Nephron (organoid): ENCODE measurements around the gene LCP1.
A peak's percentile ranks its signal among the peaks of the same experiment; 100 is the strongest.
"Not testable (repeated sequence)": the region's sequence is repeated elsewhere in the genome, so short reads cannot be mapped to it uniquely, and the experiment has no call there.

Experiments used
- H3K27ac Mint-ChIP-seq, 3 experiments: 2 replicates each; pipeline ENCODE4 v1.8.0; 2020; ENCODE audit warnings: mixed read lengths in 3 of 3, mild to moderate bottlenecking in 2 of 3, moderate library complexity in 1 of 3
- H3K27me3 Mint-ChIP-seq: 2 replicates; pipeline ENCODE4 v1.8.0; 2021; ENCODE audit warnings: low read depth, mild to moderate bottlenecking, moderate library complexity, mixed read lengths
- H3K36me3 Mint-ChIP-seq: 2 replicates; pipeline ENCODE4 v1.8.0; 2020; ENCODE audit warnings: low read depth, mixed read lengths
- H3K4me1 Mint-ChIP-seq: 2 replicates; pipeline ENCODE4 v1.8.0; 2020; ENCODE audit warnings: mixed read lengths
- H3K4me3 Mint-ChIP-seq, 3 experiments: 2 replicates each; pipeline ENCODE4 v1.8.0; 2020; ENCODE audit warnings: mild to moderate bottlenecking in 3 of 3, mixed read lengths in 3 of 3, moderate library complexity in 2 of 3
- H3K9me3 Mint-ChIP-seq: 2 replicates; pipeline ENCODE4 v1.8.0; 2020; ENCODE audit warnings: mixed read lengths
- TF ChIP-seq, protein P1 (sequence below), 3 experiments: fragments of 200-600 bp; sonication (generic); IDR thresholded peaks; one replicate each; pipeline ENCODE4 v1.5.0; 2021; ENCODE audit warnings: antibody characterized with exemption in 3 of 3; ENCODE audit not compliant: unreplicated experiment in 3 of 3

LCP1 gene

DNA sequence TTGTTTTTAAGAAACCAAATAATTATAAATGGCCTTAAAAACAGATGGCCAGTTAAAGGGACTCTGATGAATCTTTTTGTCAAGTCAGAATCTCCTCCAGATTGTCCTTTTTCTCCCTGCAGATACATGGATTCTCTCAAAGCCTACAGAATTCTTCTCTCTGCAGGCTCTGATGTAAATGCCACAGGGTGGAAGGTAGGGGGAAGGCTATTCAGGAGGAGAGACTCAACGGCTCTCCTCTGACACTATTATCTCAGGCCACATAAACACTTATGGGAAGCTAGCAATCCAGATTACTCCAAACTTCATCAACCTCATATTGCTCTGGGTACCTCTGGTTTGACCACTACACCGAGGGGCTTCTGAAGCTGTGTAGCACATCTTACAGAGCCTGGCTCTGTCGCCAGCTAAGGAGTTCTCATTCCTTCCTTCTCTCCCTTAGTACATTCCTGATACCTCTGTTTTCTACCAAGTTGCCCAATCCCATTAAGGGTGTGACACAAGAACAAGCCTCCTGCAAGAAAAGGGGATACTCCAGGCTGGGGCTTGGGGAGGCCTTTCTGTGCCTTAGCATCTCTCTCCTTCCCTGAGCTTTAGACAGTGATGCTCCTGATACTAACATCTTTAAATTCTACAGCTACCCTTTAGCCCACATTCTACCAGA, 14.9 kb downstream of the LCP1 start:
- peak overlapping the region in 1 of 3 experiments; percentile 77 for H3K27ac Mint-ChIP-seq
- TF ChIP-seq, protein P1, sequence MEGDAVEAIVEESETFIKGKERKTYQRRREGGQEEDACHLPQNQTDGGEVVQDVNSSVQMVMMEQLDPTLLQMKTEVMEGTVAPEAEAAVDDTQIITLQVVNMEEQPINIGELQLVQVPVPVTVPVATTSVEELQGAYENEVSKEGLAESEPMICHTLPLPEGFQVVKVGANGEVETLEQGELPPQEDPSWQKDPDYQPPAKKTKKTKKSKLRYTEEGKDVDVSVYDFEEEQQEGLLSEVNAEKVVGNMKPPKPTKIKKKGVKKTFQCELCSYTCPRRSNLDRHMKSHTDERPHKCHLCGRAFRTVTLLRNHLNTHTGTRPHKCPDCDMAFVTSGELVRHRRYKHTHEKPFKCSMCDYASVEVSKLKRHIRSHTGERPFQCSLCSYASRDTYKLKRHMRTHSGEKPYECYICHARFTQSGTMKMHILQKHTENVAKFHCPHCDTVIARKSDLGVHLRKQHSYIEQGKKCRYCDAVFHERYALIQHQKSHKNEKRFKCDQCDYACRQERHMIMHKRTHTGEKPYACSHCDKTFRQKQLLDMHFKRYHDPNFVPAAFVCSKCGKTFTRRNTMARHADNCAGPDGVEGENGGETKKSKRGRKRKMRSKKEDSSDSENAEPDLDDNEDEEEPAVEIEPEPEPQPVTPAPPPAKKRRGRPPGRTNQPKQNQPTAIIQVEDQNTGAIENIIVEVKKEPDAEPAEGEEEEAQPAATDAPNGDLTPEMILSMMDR (IDR thresholded peaks at IDR 0.05; ENCODE audit: unreplicated experiment in 3 of 3) = no peak
- H3K4me3 Mint-ChIP-seq = peak overlapping the region in 1 of 3 experiments; percentile 3
- H3K36me3 Mint-ChIP-seq = no peaks in the 10 kb centered on the region
- H3K27me3 Mint-ChIP-seq = no peaks in the 10 kb centered on the region
- no peaks in the 10 kb centered on the region for H3K9me3 Mint-ChIP-seq
- peaks cover 19% of the 10 kb centered on the region for H3K4me1 Mint-ChIP-seq

DNA sequence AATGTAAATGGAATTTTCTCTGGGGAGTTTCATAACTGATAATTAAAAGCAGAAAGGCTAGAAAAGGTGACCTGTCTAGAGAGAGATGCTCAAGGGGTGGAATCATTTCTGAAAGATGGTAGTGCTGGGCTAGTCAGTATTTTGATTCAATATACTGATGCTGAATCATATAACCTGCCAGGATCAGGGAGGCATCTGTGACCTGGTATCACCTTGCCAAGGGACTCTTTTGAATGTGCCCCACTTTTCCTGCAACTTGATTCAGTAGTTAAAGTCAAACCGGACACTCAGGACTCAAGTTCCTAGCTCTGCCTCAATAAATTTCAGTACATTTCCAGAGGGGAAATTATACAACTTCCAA, 15.8 kb downstream of the LCP1 start:
- Mint-ChIP-seq H3K36me3 (no peaks in the 10 kb centered on the region), H3K4me3 (peak overlapping the region in 1 of 3 experiments; percentile 20), H3K4me1 (peaks cover 19% of the 10 kb centered on the region), H3K27me3 (no peaks in the 10 kb centered on the region), H3K9me3 (peaks cover 4% of the 10 kb centered on the region), H3K27ac (peak overlapping the region in 1 of 3 experiments; percentile 77)
- TF ChIP-seq, protein P1 (IDR thresholded peaks at IDR 0.05; ENCODE audit: unreplicated experiment in 3 of 3) = no peak

DNA sequence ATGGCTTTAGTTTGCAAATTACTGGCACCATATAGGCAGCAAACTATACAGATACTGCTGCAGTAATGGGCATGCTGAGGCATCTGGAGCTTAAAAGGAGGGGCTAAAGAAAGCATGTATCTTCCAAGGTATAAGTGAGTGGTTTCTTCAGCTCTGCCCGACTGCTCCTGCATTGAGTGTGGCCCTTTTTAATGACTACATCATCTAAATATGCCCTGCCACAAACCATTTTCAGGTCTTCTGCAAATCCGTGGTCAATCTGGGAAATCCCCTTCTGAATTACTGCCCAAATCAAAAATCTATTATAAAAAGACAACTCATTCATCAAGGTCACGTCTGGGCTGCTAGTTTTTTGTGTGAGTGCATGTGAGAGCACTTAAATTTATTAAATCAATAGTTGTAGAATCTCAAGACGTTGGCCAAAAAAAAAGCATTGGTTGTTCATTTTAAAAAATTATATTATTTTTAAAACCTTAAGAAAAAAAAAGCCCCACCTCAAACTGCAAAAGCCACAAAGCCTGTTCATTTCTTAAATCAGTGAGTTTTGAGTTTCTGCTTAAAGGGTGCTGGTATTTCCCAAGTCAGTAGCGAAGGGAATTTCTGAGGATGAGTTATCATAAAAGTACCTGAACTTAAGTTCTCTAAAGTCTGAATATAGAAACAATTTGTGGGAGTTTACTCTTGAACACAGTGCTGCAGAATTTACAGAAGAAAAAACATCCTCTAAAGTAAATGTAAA, 16.3 kb downstream of the LCP1 start:
- H3K27ac Mint-ChIP-seq = peak overlapping the region in 1 of 3 experiments; percentile 77

DNA sequence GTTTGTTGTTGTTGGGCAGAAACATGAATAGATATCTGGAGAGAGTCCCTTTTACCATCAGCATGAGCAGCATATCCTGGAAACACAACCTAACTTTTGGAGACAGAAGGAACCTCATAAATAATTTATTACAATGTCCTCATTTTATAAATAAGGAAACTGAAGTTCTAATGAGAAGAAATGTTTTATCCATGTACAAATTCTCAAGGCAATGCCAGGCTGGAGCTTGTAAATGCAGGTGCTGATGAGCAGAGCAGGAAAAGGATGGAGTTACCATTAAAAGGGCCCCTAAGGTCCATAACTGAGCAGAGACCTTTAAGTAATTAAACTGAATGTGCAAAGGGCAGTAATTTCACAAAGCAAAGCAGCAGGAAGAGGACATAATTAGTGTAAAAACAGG, 17.3 kb downstream of the LCP1 start:
- Mint-ChIP-seq H3K36me3 (no peaks in the 10 kb centered on the region), H3K4me3 (peak overlapping the region in 1 of 3 experiments; percentile 29), H3K4me1 (peaks cover 24% of the 10 kb centered on the region), H3K27ac (peak overlapping the region in 1 of 3 experiments; percentile 21), H3K9me3 (peaks cover 4% of the 10 kb centered on the region), H3K27me3 (no peaks in the 10 kb centered on the region)
- TF ChIP-seq, protein P1 (IDR thresholded peaks at IDR 0.05; ENCODE audit: unreplicated experiment in 3 of 3) = no peak

More for the DNA sequence above, 16.3 kb downstream of the LCP1 start:
- TF ChIP-seq, protein P1 (IDR thresholded peaks at IDR 0.05; ENCODE audit: unreplicated experiment in 3 of 3) = no peak
- Mint-ChIP-seq H3K27me3 (no peaks in the 10 kb centered on the region), H3K36me3 (no peaks in the 10 kb centered on the region), H3K4me1 (peaks cover 20% of the 10 kb centered on the region), H3K9me3 (peaks cover 4% of the 10 kb centered on the region), H3K4me3 (peak overlapping the region in 1 of 3 experiments; percentile 20)

DNA sequence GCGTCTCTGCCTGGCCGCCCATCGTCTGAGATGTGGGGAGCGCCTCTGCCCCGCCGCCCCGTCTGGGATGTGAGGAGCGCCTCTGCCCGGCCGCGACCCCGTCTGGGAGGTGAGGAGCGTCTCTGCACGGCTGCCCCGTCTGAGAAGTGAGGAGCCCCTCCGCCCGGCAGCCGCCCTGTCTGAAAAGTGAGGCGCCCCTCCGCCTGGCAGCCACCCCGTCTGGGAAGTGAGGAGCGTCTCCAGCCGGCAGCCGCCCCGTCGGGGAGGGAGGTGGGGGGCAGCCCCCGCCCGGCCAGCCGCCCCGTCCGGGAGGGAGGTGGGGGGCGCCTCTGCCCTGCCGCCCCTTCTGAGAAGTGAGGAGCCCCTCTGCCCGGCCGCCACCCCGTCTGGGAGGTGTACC, 19.2 kb downstream of the LCP1 start:
- peaks cover 14% of the 10 kb centered on the region for H3K4me1 Mint-ChIP-seq
- H3K27ac Mint-ChIP-seq, H3K36me3 Mint-ChIP-seq, H3K4me3 Mint-ChIP-seq, H3K27me3 Mint-ChIP-seq, H3K9me3 Mint-ChIP-seq: not testable (repeated sequence)

DNA sequence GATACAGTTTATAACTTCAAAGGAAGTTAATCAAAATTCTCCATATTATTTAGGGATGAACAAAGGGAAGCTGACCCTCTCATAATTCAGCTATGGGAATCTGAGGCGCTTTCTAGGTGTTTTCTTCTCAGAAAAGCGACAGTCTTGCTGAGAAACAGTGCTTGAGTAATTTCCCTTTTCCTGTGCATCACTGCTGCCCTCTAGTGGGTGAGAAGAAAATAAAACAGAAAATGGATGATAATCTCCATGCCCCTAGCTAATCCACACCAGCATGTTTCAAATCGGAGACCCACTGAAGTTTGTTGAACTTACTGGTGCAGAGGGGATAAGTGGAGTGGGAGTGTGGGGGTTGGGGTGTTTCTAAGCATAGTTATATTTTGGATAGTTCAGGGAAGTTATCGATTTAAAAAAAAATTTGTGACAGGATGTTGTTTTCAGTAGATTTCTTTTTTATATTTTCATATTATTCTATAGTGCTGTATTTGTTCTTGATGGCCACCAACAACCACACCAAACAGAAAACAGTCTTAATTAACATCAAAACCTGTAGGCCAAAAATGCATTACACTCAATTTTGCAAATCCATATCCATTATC, 21.4 kb downstream of the LCP1 start:
- Mint-ChIP-seq H3K4me3 (no peak overlapping the region), H3K36me3 (no peaks in the 10 kb centered on the region), H3K4me1 (peaks cover 10% of the 10 kb centered on the region), H3K27ac (peak overlapping the region in 1 of 3 experiments; percentile 23), H3K9me3 (peaks cover 4% of the 10 kb centered on the region), H3K27me3 (no peaks in the 10 kb centered on the region)
- TF ChIP-seq, protein P1 (IDR thresholded peaks at IDR 0.05; ENCODE audit: unreplicated experiment in 3 of 3) = peak; percentile 70 to 73 (median 71)
